HFFc6 (cell line): Measurements from ENCODE around the gene FAM177B. TPM values are rescaled to one million over a fixed set of nuclear protein-coding genes. Genes with fewer than 3 reads are reported as not detected.
"Not testable (repeated sequence)": the region's sequence is repeated elsewhere in the genome, so short reads cannot be mapped to it uniquely, and the experiment has no call there.

Source experiments
- DNase-seq: peaks from one replicate; pipeline ENCODE4 v3.0.0-alpha.2; 2018
- H3K27ac Mint-ChIP-seq: 2 replicates; pipeline ENCODE4 v1.8.0; 2020; ENCODE audit warnings: mild to moderate bottlenecking, mixed read lengths
- H3K27me3 Mint-ChIP-seq: 2 replicates; pipeline ENCODE4 v1.8.0; 2021; ENCODE audit warnings: mild to moderate bottlenecking, moderate library complexity, mixed read lengths; ENCODE audit not compliant: insufficient read depth
- H3K36me3 Mint-ChIP-seq: 2 replicates; pipeline ENCODE4 v1.8.0; 2021; ENCODE audit warnings: low read depth, mixed read lengths
- H3K4me1 Mint-ChIP-seq: 2 replicates; pipeline ENCODE4 v1.8.0; 2020; ENCODE audit warnings: low read depth, mixed read lengths
- H3K4me3 Mint-ChIP-seq: 2 replicates; pipeline ENCODE4 v1.8.0; 2020; ENCODE audit warnings: mild to moderate bottlenecking, moderate library complexity, mixed read lengths
- H3K9me3 Mint-ChIP-seq: 2 replicates; pipeline ENCODE4 v1.8.0; 2020; ENCODE audit warnings: mild to moderate bottlenecking, mixed read lengths
- CTCF ChIP-seq: fragments of 200-600 bp; sonication (generic); IDR thresholded peaks from 2 replicates; pipeline ENCODE4 v1.5.0; 2021; ENCODE audit warnings: antibody characterized with exemption, mild to moderate bottlenecking
- total RNA-seq, 6 experiments: library from RNA; stranded (reverse); fragmentation: NEBNext Ultra II Directional; extraction: Animal tissue kit (Norgen Biotek cat#: 25700); gene quantifications; 2 replicates in 1 of 6; 3 replicates in 5 of 6; pipeline ENCODE4 v1.2.3, GENCODE V29; 2021

The FAM177B gene
- total RNA-seq, 6 experiments from 2014 or later, result not detected

- no peaks in the 10 kb centered on the region for H3K27me3 Mint-ChIP-seq
- no peak overlapping the region for H3K27ac Mint-ChIP-seq
- H3K36me3 Mint-ChIP-seq, result peaks cover 18% of the 10 kb centered on the region; the same call in 1 of the 2 replicates
- H3K4me1 Mint-ChIP-seq, result no peaks in the 10 kb centered on the region
- no peak for DNase-seq
- H3K4me3 Mint-ChIP-seq, result no peak overlapping the region
- no peaks in the 10 kb centered on the region for H3K9me3 Mint-ChIP-seq
- TF ChIP-seq CTCF, result no peak
These were observed 4.5 kb upstream of the FAM177B start for GRCh38 chr1:222732216-222733159.

GRCh38 chr1:222734740-222735139 is 2.3 kb upstream of the FAM177B start:
- H3K36me3 Mint-ChIP-seq, result peaks cover 7% of the 10 kb centered on the region; the same call in 1 of the 2 replicates
- H3K27me3 Mint-ChIP-seq, result no peaks in the 10 kb centered on the region
- TF ChIP-seq CTCF, result no peak
- H3K27ac Mint-ChIP-seq, result no peak overlapping the region
- no peak for DNase-seq
- H3K4me1 Mint-ChIP-seq, result no peaks in the 10 kb centered on the region
- no peaks in the 10 kb centered on the region for H3K9me3 Mint-ChIP-seq
- no peak overlapping the region for H3K4me3 Mint-ChIP-seq

GRCh38 chr1:222736470-222736869 is 532 bp upstream of the FAM177B start:
- H3K36me3 Mint-ChIP-seq, result no peaks in the 10 kb centered on the region
- DNase-seq, result no peak
- H3K4me1 Mint-ChIP-seq, result no peaks in the 10 kb centered on the region
- no peak overlapping the region for H3K4me3 Mint-ChIP-seq
- no peak for TF ChIP-seq CTCF
- H3K27me3 Mint-ChIP-seq, result no peaks in the 10 kb centered on the region
- no peak overlapping the region for H3K27ac Mint-ChIP-seq
- H3K9me3 Mint-ChIP-seq, result no peaks in the 10 kb centered on the region

GRCh38 chr1:222739465-222739864 is 2.5 kb downstream of the FAM177B start:
- no peak for TF ChIP-seq CTCF
- Mint-ChIP-seq H3K27me3 (no peaks in the 10 kb centered on the region), H3K4me3 (no peak overlapping the region), H3K36me3 (no peaks in the 10 kb centered on the region), H3K4me1 (no peaks in the 10 kb centered on the region), H3K27ac (no peak overlapping the region), H3K9me3 (no peaks in the 10 kb centered on the region)
- no peak for DNase-seq

- no peaks in the 10 kb centered on the region for H3K36me3 Mint-ChIP-seq
- no peak overlapping the region for H3K4me3 Mint-ChIP-seq
- no peaks in the 10 kb centered on the region for H3K9me3 Mint-ChIP-seq
- no peak overlapping the region for H3K27ac Mint-ChIP-seq
- no peaks in the 10 kb centered on the region for H3K27me3 Mint-ChIP-seq
- no peaks in the 10 kb centered on the region for H3K4me1 Mint-ChIP-seq
- DNase-seq, result no peak
- no peak for TF ChIP-seq CTCF
These were observed 2.9 kb downstream of the FAM177B start for GRCh38 chr1:222739929-222740328.

- not testable (repeated sequence) for H3K9me3 Mint-ChIP-seq, H3K27me3 Mint-ChIP-seq, DNase-seq
These were observed 4.8 kb downstream of the FAM177B start for GRCh38 chr1:222741630-222742457.

More at GRCh38 chr1:222741630-222742457, 4.8 kb downstream of the FAM177B start:
- H3K27ac Mint-ChIP-seq, H3K4me3 Mint-ChIP-seq, H3K36me3 Mint-ChIP-seq, H3K4me1 Mint-ChIP-seq: not testable (repeated sequence)
